Measurements from ENCODE around the gene MLC1.

The MLC1 gene

GRCh38 chr22:50018608-50019285 is 66.5 kb downstream of the MLC1 start:
- no peak for DNase-seq (ENCODE audit: low spot score)
- TF ChIP-seq, protein P1, sequence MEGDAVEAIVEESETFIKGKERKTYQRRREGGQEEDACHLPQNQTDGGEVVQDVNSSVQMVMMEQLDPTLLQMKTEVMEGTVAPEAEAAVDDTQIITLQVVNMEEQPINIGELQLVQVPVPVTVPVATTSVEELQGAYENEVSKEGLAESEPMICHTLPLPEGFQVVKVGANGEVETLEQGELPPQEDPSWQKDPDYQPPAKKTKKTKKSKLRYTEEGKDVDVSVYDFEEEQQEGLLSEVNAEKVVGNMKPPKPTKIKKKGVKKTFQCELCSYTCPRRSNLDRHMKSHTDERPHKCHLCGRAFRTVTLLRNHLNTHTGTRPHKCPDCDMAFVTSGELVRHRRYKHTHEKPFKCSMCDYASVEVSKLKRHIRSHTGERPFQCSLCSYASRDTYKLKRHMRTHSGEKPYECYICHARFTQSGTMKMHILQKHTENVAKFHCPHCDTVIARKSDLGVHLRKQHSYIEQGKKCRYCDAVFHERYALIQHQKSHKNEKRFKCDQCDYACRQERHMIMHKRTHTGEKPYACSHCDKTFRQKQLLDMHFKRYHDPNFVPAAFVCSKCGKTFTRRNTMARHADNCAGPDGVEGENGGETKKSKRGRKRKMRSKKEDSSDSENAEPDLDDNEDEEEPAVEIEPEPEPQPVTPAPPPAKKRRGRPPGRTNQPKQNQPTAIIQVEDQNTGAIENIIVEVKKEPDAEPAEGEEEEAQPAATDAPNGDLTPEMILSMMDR (IDR thresholded peaks at IDR 0.05): no peak

DNA sequence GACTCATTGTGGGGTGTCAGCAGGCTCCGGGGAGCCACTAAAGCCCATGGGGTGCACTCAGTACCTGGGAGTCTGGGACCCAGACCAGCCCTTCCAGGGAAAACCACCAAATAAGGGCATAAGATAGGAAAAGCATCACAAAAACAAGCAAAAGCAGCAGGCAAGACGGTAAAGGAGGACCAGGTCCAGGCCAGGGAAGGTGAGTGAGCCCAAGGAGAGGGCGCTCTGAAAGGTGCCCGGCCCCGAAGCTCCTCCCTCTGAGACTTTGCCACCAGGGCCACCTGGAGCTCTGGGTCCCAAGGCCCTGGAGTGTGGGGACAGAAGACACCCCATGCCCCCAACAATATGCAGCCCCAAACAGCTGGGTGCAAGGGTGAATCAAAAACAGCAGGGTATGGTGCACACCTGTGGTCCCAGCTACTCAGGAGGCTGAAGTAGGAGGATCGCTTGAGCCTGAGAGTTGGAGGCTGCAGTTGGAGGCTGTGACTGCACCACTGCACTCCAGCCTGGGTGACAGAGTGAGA is 67.5 kb downstream of the MLC1 start:
- Histone ChIP-seq H3K4me3 (no peak overlapping the region), H3K27ac (no peak overlapping the region)
- no peak for DNase-seq (ENCODE audit: low spot score)
- TF ChIP-seq, protein P1 (IDR thresholded peaks at IDR 0.05): no peak

More at GRCh38 chr22:50018608-50019285, 66.5 kb downstream of the MLC1 start:
- Histone ChIP-seq H3K27ac (no peak overlapping the region), H3K4me3 (no peak overlapping the region)

- peak; percentile 57 for DNase-seq (ENCODE audit: low spot score)
- no peak overlapping the region for H3K27ac ChIP-seq
- H3K4me3 ChIP-seq: no peak overlapping the region
- TF ChIP-seq, protein P1 (IDR thresholded peaks at IDR 0.05): no peak
These were observed 68.1 kb downstream of the MLC1 start for GRCh38 chr22:50016988-50017700.

DNA sequence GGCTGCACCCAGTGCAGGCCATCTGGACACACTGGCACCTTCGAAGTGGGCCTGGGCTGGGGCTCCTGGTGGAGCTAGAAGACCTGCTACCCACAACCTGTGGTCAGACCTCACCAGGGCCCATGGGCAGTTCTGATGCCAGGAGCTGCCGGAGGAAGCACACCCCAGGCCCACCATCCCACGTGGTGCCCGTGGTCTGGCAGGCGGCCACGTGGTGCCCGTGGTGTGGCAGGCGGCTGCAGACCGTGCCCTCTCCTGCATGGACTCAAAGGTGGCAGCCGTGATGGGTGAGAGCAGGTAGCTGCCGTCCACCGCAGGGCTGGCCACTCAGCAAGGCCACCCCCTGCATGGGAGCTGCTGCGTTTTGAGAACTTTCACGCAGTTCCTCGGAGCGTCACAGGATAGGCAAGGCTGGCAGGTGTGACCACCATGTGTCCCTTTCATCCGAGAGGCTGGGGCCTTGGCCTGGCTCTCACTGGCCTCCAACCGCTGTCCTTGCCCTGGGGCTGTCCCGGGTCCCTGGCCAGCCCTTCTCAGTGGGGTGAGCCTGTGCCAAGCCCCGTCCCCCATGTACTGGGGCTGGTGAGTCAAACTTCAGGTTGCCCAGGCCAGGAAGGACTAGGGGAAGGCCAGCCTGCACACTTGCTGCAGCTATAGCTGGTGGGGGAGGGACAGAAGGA is 68.8 kb downstream of the MLC1 start:
- Histone ChIP-seq H3K27ac (no peak overlapping the region), H3K4me3 (no peak overlapping the region)
- DNase-seq (ENCODE audit: low spot score): peak; percentile 68
- TF ChIP-seq, protein P1 (IDR thresholded peaks at IDR 0.05): no peak

DNA sequence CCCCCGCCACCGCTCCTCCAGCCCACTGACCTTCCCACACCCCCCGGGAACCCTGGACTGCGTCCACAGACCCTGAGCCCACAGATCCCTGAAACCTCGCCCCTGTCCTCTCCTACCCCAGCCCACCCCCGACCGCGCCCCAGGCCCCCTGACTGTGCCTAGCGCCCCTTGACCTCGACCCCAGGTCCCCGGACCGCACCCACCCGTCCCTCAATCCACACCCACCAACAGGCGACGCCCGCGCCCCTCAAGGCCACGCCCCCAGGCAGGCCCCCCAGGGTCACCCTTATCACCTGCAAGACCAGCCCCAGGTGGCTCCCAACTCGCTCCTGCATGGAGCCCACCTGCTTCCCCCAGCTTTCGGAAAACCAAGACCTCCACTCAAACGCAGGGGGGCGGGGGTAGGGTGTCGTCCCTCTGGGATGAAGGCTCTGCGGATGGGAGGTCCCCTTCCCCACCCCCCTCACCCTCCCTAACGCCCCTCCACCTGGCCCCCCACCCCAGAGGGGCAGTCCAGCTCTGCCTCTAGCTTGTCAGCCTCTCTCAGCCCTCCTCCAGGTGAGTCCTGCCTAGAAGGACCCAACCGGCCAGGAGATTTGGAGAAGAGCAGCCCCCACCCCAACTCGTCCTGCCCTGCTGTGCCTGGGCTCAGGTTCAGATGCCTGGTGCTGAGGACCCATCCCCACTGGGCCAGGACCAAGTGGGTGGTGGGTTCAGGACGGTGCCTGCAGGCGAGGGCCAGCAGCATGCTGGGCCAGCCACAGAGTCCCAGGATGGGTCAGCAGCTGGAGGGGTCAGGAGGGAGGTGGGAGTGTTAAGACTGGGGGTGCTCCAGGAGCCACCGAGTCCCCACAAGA is 69.5 kb downstream of the MLC1 start:
- TF ChIP-seq, protein P1 (IDR thresholded peaks at IDR 0.05): no peak
- H3K27ac ChIP-seq: no peak overlapping the region
- DNase-seq (ENCODE audit: low spot score): peak; percentile 65
- H3K4me3 ChIP-seq: no peak overlapping the region

GRCh38 chr22:50014655-50015401 is 70.4 kb downstream of the MLC1 start:
- Histone ChIP-seq H3K4me3 (peak overlapping the region; percentile 40), H3K27ac (no peak overlapping the region)
- TF ChIP-seq, protein P1 (IDR thresholded peaks at IDR 0.05): no peak
- no peak for DNase-seq (ENCODE audit: low spot score)

Measured in coronary artery (tissue), 2 donors.